Endothelial cell of hepatic sinusoid (primary cell): Measurements from ENCODE around the gene KCNAB2.
"Not testable (repeated sequence)": the region's sequence is repeated elsewhere in the genome, so short reads cannot be mapped to it uniquely, and the experiment has no call there.

ENCODE experiments used
- in situ Hi-C: cut with HindIII; loops from 2 replicates; pipeline ENCODE4 v1.10.0; 2017; ENCODE audit warnings: low sequenced_read_pairs

The KCNAB2 gene

DNA sequence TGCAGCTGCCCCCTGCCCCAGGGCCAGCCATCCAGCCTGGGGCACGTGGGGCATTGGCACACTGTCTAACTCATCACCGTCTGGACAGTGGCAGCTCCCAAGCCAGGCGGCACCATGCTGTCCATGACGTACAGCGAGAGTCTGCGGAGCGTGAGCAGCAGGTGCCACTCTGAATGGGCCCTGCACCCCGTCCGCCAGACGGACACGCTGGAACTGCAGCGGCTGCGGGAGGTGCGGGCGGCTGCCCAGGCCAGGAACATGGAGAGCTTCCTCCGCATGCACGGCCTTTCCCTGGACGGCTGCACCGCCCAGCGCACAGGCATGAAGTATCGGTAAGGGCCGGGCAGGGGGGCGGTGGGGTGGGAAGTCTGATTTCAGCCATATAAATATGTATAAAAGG lies 5.7 kb downstream of the KCNAB2 start:
- in situ Hi-C loops: no loop called here

DNA sequence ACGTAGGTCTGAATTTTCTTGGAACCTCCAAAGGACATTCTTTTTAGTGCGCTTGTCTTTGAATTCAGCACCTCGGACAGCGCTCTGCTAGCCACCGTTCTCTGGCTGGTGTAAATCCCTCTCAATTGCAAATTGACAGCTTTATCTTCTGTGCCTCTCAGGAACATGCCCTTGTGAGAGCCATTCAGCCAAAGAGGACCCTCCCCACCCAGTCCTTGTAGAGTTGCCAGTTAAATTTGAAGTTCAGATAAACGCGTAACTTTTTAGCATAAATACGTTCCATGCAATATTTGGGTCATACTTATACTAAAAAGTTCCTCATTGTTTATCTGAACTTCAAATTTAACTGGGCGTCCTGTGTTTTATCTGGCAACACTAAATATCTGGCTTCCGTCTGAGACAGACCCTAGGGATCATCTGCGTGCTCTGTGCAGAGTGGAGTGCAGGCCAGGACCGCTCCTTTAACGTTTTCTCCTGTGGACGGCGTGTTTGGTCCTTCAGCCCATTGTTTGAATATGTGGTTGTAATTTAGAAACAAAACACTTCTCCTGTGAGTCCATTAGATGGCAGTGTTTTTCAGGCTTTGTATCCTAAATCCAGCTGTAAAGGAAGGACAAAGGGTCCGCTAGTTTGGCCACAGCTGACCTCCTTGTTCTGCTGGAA lies 7.0 kb downstream of the KCNAB2 start:
- in situ Hi-C loops: no loop called here

DNA sequence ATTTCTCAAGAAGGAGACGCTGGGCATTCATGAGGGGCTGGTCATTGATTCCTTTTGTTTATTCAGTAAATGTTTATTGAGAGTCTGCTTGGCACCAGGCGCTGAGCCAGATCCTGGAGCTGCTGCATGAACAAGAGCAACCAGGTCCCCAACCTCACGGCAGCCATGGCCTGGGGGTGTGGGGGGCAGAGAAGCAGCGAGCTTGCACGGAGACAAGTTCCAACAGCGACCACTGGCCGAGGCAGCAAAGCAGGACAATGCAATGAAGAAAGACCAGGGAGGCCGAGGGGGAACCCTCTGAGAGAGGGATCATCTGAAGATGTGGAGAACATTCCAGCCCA lies 7.5 kb downstream of the KCNAB2 start:
- in situ Hi-C loops: no loop called here

DNA sequence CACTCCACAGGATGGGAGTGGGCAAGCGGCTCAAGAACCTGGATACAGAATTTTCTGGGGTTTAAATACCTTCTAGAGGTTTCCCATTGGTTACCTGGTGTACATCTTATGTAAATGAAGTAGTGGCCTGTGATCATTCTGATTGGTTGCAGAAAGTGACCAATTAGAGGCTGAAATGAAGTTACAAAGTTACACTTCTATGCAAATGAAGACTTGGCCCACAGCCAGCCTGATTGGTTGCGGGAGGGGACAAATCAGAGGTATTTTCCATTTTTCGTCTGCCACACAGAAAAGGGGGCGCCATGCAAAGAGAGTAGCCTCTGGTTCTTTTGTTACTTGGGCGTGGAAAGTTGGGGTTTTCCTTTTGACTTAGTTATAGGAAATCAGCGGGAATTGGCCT lies 8.9 kb downstream of the KCNAB2 start:
- in situ Hi-C loops: no loop called here

DNA sequence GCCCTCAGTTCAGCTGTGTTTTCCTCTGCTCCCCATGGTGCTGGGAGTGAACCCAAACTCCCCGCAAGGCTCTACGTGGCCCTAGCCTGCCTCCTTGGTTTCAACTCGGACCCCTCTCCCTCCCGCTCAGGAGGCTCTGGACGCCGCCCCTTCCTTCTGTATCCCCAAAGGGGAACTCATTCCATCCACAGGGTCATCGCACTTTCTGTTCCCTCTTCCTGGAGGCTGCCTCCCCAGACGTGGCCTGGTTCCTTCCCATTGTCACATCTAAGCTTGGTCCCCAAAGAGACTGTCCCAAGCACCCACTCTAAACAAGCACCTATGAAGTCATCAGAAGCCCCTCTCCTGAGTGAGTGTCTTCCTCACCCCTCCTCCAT lies 10.9 kb downstream of the KCNAB2 start:
- in situ Hi-C loops: loop anchor here (5.0 kb wide), 1 partner anchor 76 kb away; no protein-coding TSS in a partner anchor

DNA sequence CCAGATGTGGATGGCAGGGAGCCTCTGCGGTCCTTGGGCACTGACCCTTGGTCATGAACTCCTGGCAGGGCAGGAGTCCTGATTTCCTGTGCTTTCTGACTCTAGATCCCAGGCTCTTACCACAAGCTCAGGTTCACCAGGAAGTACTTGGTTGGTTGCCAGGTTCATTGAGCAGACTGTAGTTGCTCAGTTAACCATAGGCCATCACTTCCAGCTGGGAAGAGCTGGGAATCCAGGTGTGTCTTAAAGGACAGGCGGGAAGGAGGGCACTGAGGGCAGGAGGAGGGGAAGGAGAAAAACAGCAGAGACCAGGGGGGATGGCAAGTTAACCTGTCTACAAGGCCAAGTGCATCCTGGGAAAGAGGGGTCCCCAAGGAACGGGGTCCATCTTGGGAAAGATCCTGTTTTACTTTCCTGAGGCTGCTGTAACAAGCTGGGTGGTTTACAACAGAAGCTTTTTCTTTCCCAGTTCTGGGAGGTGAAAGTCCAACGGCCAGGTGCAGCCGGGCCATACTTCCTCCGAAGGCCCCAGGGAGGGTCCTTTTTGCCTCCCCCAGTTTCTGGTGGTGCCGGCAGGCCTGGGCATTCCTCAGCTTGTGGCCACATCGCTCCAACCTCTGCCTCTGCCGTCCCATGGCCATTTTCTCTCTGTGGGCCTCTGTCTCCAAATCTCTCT lies 11.6 kb downstream of the KCNAB2 start:
- in situ Hi-C loops: loop anchor here (5.0 kb wide), 1 partner anchor 75 kb away; no protein-coding TSS in a partner anchor

DNA sequence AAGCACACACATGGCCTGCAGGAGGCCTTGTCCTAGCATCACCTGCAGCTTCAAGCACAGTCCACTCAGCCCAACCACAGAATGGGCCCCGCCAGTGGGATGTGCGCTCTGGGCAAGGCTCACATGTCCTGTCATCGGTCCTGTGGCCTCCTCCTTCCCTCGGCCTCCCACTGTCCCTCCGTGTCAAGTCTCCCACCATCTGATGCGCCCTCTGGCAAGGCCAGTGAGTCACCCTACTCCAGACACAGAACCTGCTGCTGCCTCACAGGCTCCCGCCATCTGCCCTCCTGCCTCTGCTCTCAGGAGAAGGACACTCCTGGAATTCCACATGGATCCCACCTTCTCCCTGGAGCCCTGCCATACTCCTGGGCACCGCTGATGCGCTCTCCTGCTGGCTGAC lies 14.2 kb downstream of the KCNAB2 start:
- in situ Hi-C loops: loop anchor here (5.0 kb wide), 1 partner anchor 72 kb away; no protein-coding TSS in a partner anchor

- in situ Hi-C loops: no loop called here
Measured at GRCh38 chr1:6062670-6063069, 17.0 kb downstream of the KCNAB2 start.

- in situ Hi-C loops: not testable (repeated sequence)
Measured at GRCh38 chr1:6063532-6064053, 17.9 kb downstream of the KCNAB2 start.

DNA sequence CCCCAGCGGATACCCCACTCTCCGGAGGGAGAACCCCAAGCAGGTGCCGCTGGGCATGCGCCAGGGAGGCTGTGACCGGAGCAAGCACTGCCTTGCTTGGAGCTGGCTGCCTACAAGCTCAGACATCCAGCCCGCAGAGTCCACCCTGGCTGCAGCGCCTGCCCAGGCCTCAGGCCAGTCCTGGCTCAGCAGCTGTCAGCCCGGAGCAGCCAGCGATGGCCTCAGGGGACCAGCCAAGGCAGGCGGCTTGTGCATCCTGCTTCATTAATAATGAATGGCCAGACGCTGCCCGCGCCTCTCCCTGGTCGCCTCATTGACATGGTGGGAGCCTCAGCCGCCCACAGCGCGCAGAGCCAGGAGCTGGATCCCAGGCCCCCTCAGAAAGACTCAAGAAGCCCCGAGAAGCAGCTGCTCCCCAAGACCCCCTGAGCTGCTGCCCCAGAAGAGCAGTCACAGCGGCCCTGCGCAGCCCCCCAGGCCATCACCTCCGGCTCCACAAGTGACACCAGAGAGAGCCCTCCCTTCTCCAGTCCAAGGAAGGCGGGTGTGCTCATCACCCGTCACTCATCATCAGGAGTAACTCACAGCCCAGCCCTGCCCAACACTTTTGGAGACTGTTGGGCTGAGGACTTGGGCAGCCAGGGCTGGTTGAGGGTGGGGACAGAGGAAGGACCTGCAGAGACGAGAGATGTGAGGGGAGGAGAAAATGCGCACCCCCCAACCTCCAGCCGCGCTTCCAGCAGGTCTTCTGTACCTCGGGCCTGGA lies 19.6 kb downstream of the KCNAB2 start:
- in situ Hi-C loops: no loop called here

- in situ Hi-C loops: no loop called here
Measured at GRCh38 chr1:6066680-6067079, 21.0 kb downstream of the KCNAB2 start.

DNA sequence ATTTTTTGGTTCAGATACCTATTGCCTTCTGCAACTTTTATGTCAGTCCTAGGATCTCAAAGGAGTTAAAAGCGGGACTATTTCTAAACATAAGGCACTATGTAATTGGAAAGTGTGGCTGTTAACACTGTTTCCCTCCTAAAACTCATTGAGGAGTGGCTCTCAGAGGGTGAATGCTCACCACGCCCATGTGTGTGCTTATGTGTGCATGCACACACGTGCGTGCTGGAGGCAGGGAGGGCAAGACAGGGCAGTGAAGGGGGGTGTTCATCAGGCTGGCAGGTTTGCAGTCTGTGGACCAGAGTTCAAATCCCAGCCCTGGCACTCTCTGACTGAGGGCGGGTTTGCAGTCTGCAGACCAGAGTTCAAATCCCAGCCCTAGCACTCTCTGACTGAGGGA lies 22.4 kb downstream of the KCNAB2 start:
- in situ Hi-C loops: no loop called here

GRCh38 chr1:6068932-6069331 lies 23.2 kb downstream of the KCNAB2 start:
- in situ Hi-C loops: no loop called here

GRCh38 chr1:6069573-6069972 lies 23.9 kb downstream of the KCNAB2 start:
- in situ Hi-C loops: no loop called here

DNA sequence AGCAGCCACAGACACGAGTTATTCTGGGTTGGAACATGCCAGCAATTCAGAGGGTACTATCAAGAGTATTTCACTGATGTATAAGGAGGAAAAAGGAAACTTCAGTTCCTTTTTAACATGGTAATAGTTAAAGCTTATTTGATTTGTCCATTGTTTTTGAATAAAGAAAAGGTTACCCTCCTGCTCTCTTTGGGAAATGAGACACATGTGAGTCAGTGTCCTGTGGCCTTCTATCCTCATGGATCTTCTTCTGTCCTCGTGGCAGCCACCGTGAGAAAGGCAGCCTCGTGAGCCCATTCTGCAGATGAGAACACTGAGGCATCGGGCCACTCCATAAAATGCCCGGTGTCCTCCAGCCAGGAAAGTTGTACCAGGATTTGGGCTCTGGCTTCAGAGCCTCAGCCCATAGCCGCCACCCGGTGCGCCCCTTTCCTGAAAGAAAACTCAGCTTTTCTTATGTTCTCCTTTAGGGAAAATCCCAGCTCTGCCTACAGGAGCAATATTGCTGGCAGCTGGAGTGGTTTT lies 24.8 kb downstream of the KCNAB2 start:
- in situ Hi-C loops: loop anchor here (5.0 kb wide), 1 partner anchor 68 kb away; no protein-coding TSS in a partner anchor

- in situ Hi-C loops: loop anchor here (5.0 kb wide), 1 partner anchor 69 kb away; no protein-coding TSS in a partner anchor
Measured at GRCh38 chr1:6071219-6071618, 25.5 kb downstream of the KCNAB2 start.

GRCh38 chr1:6072774-6073479 lies 27.2 kb downstream of the KCNAB2 start:
- in situ Hi-C loops: loop anchor here (5.0 kb wide), 1 partner anchor 71 kb away; no protein-coding TSS in a partner anchor

- in situ Hi-C loops: loop anchor here (5.0 kb wide), 1 partner anchor 71 kb away; no protein-coding TSS in a partner anchor
Measured at GRCh38 chr1:6073480-6074053, 27.9 kb downstream of the KCNAB2 start.

DNA sequence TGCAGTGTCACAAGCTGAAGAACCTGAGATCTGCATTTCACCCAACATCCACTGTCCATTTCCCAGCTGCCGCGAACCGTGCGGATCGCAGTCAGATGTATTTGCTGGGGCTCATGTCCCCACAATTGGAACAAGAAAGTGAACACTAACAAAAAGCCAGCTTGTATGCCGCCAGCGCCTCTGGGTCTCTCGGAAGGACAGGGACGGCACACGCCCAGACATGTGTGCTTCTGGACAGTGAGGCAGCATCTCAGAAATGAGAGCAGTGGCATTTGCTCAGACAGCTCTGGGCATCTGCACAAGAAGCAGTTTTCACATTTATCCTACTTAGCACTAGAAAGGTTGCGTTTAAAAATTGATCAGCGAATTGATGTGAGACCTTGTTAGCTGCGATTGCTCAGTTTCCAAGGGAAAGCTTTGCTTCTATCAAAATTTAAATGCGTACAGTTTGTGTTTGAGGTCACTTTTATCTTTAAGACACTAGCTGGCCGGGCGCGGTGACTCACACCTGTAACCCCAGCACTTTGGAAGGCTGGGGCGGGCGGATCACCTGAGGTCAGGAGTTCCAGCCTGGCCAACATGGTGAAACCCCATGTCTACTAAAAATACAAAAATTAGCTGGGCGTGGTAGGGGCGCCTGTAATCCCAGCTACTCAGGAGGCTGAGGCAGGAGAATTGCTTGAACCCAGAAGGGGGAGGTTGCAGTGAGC lies 28.7 kb downstream of the KCNAB2 start:
- in situ Hi-C loops: loop anchor here (5.0 kb wide), 1 partner anchor 72 kb away; no protein-coding TSS in a partner anchor
